NCI-H146 treated with DMSO at 0.1 percent for 48 hours (cell line): ENCODE data around the gene PAX7.
"Not testable (repeated sequence)": the region's sequence is repeated elsewhere in the genome, so short reads cannot be mapped to it uniquely, and the experiment has no call there.

Experiments
- DNase-seq: peaks from one replicate; lab custom pipeline; 2025; ENCODE audit not compliant: unreplicated experiment; lab: John Stamatoyannopoulos, UW

The PAX7 gene

GRCh38 chr1:18724801-18725200, 94.2 kb downstream of the PAX7 start:
- no peak for DNase-seq

- no peak for DNase-seq
Observed at GRCh38 chr1:18725231-18725895, 94.7 kb downstream of the PAX7 start.

- no peak for DNase-seq
Observed at GRCh38 chr1:18726368-18726767, 95.7 kb downstream of the PAX7 start.

- no peak for DNase-seq
Observed at GRCh38 chr1:18727956-18728355, 97.3 kb downstream of the PAX7 start.

- no peak for DNase-seq
Observed at GRCh38 chr1:18730321-18730720, 99.7 kb downstream of the PAX7 start.

GRCh38 chr1:18731148-18731547, 100.5 kb downstream of the PAX7 start:
- no peak for DNase-seq

- DNase-seq, result no peak
Observed at GRCh38 chr1:18731591-18732235, 101.1 kb downstream of the PAX7 start.

- no peak for DNase-seq
Observed at GRCh38 chr1:18732686-18733085, 102.0 kb downstream of the PAX7 start.

GRCh38 chr1:18734001-18734400, 103.4 kb downstream of the PAX7 start:
- DNase-seq, result no peak

GRCh38 chr1:18734461-18735223, 104.0 kb downstream of the PAX7 start:
- no peak for DNase-seq

GRCh38 chr1:18735224-18735997, 104.8 kb downstream of the PAX7 start:
- DNase-seq, result no peak

GRCh38 chr1:18736958-18737357, 106.3 kb downstream of the PAX7 start:
- DNase-seq, result no peak

- no peak for DNase-seq
Observed at GRCh38 chr1:18738126-18738525, 107.5 kb downstream of the PAX7 start.

- no peak for DNase-seq
Observed at GRCh38 chr1:18738617-18739016, 108.0 kb downstream of the PAX7 start.

GRCh38 chr1:18739408-18739807, 108.8 kb downstream of the PAX7 start:
- no peak for DNase-seq

- DNase-seq, result no peak
Observed at GRCh38 chr1:18739897-18740296, 109.3 kb downstream of the PAX7 start.

GRCh38 chr1:18740617-18741016, 110.0 kb downstream of the PAX7 start:
- DNase-seq, result no peak

- no peak for DNase-seq
Observed at GRCh38 chr1:18743233-18743632, 112.6 kb downstream of the PAX7 start.

GRCh38 chr1:18744381-18744780, 113.7 kb downstream of the PAX7 start:
- DNase-seq, result not testable (repeated sequence)

GRCh38 chr1:18746981-18747380, 116.3 kb downstream of the PAX7 start:
- no peak for DNase-seq

- DNase-seq, result no peak
Observed at GRCh38 chr1:18747671-18748070, 117.0 kb downstream of the PAX7 start.
